HCT116 (cell line): Measurements from ENCODE around the gene MVB12A. TPM values are rescaled to one million over a fixed set of nuclear protein-coding genes. Genes with fewer than 3 reads are reported as not detected.

Experiments
- ATAC-seq: fragments of 200-7000 bp; cut with Tn5 transposase; 2 replicates; pipeline ENCODE4 v1.9.1; 2020; ENCODE audit warnings: mild to moderate bottlenecking, moderate library complexity
- BruUV-seq: library from RNA; stranded (reverse); fragments of 400-500 nt; replicated peaks from 2 replicates; lab custom pipeline; 2021; lab: Mats Ljungman, UMichigan
- CTCF ChIA-PET: fragments of 300-600 bp; sonication (Branson Sonifier 250); formaldehyde crosslinking; loops from one replicate; lab custom pipeline; 2021; ENCODE audit warnings: antibody characterized with exemption; lab: Charles Lee
- POLR2A ChIA-PET: fragments of 300-600, 350-600 bp; sonication (Branson Sonifier 250); formaldehyde crosslinking; loops from one replicate; lab custom pipeline; 2021; ENCODE audit warnings: antibody characterized with exemption; lab: Charles Lee
- RAD21 ChIA-PET, 2 experiments: fragments of 300-600 bp; sonication (Branson Sonifier 250); formaldehyde crosslinking; loops; one replicate each; lab custom pipeline; 2023; ENCODE audit warnings: low total read pairs in 2 of 2; ENCODE audit not compliant: uncharacterized antibody in 2 of 2, unreplicated experiment in 2 of 2, low non-redundant PET in 1 of 2; lab: Charles Lee
- DNase-seq: peaks from one replicate; pipeline ENCODE4 v3.0.0-alpha.2; 2010; ENCODE audit warnings: low read depth, low spot score
- H2AFZ ChIP-seq: fragments of 200-600 bp; shearing (Covaris generic), sonication (generic); 2 replicates; pipeline ENCODE4 v1.6.1; 2017; ENCODE audit warnings: low read depth, mixed run types, mixed read lengths, antibody characterized with exemption, low read length; ENCODE audit not compliant: poor library complexity, severe bottlenecking
- H3K27ac ChIP-seq: 2 replicates; pipeline ENCODE4 v1.5.1; 2012; ENCODE audit warnings: low read depth, low read length
- H3K27me3 ChIP-seq: fragments of 200-600 bp; sonication (generic); 2 replicates; pipeline ENCODE4 v1.6.1; 2016; ENCODE audit warnings: mixed run types, low read length, mixed read lengths; ENCODE audit not compliant: insufficient read depth
- H3K36me3 ChIP-seq, 2 experiments: fragments of 200-500 bp in 1 of 2; fragments of 200-600 bp in 1 of 2; sonication (Bioruptor generic) in 1 of 2; sonication (generic) in 1 of 2; 2 replicates each; pipeline versions ENCODE4 v1.5.1 to v1.6.1; 2014 to 2016; ENCODE audit warnings: low read length in 2 of 2, inconsistent platforms in 1 of 2, mixed read lengths in 1 of 2, mixed run types in 1 of 2; ENCODE audit not compliant: insufficient read depth in 2 of 2, control insufficient read depth in 1 of 2
- H3K4me1 ChIP-seq, 2 experiments: fragments of 200-600 bp in 1 of 2; sonication (generic) in 1 of 2; 2 replicates each; pipeline versions ENCODE4 v1.5.1 to v1.6.1; 2012 to 2017; ENCODE audit warnings: low read length in 2 of 2, inconsistent platforms in 1 of 2, mild to moderate bottlenecking in 1 of 2, mixed read lengths in 1 of 2, mixed run types in 1 of 2, moderate library complexity in 1 of 2; ENCODE audit not compliant: insufficient read depth in 2 of 2, control insufficient read depth in 1 of 2
- H3K4me2 ChIP-seq: fragments of 200-600 bp; sonication (generic); 2 replicates; pipeline ENCODE4 v1.6.1; 2017; ENCODE audit warnings: mixed run types, low read length, mixed read lengths
- H3K4me3 ChIP-seq, 2 experiments: fragments of 200-600 bp in 1 of 2; sonication (generic) in 1 of 2; replicated peaks in 1 of 2; 2 replicates each; pipeline ENCODE4 v1.5.1; 2011 to 2016; ENCODE audit warnings: low read length in 2 of 2, control low read depth in 1 of 2, low read depth in 1 of 2, mild to moderate bottlenecking in 1 of 2, mixed read lengths in 1 of 2, mixed run types in 1 of 2
- H3K79me2 ChIP-seq: fragments of 200-600 bp; sonication (generic); 2 replicates; pipeline ENCODE4 v1.6.1; 2017; ENCODE audit warnings: mild to moderate bottlenecking, mixed run types, low read length, moderate library complexity, mixed read lengths; ENCODE audit not compliant: insufficient read depth
- H3K9ac ChIP-seq: fragments of 200-600 bp; sonication (generic); 2 replicates; pipeline ENCODE4 v1.6.1; 2016; ENCODE audit warnings: low read length, mixed read lengths
- H3K9me2 ChIP-seq: fragments of 200-600 bp; sonication (generic), shearing (Covaris generic); 2 replicates; pipeline ENCODE4 v1.6.1; 2017; ENCODE audit warnings: mixed run types, mild to moderate bottlenecking, moderate library complexity; ENCODE audit not compliant: insufficient read depth
- H3K9me3 ChIP-seq, 2 experiments: fragments of 200-500 bp in 1 of 2; fragments of 200-600 bp in 1 of 2; sonication (Bioruptor generic) in 1 of 2; sonication (generic) in 1 of 2; 2 replicates each; pipeline ENCODE4 v1.6.1; 2014 to 2017; ENCODE audit warnings: low read length in 2 of 2, mixed read lengths in 2 of 2, inconsistent platforms in 1 of 2, low read depth in 1 of 2, mild to moderate bottlenecking in 1 of 2, mixed run types in 1 of 2, moderate library complexity in 1 of 2; ENCODE audit not compliant: control insufficient read depth in 1 of 2, insufficient read depth in 1 of 2
- H4K20me1 ChIP-seq: fragments of 200-600 bp; sonication (generic), shearing (Covaris generic); 2 replicates; pipeline ENCODE4 v1.6.1; 2017; ENCODE audit warnings: mixed run types, mild to moderate bottlenecking, moderate library complexity; ENCODE audit not compliant: insufficient read depth
- CBX3 ChIP-seq: IDR thresholded peaks from 2 replicates; pipeline ENCODE4 v1.6.1; 2012; ENCODE audit warnings: low read depth
- CEBPB ChIP-seq: IDR thresholded peaks from 2 replicates; pipeline ENCODE4 v1.6.1; 2012; ENCODE audit warnings: low read depth
- EGR1 ChIP-seq: IDR thresholded peaks from 2 replicates; pipeline ENCODE4 v1.6.1; 2012; ENCODE audit warnings: low read depth
- ELF1 ChIP-seq: IDR thresholded peaks from 2 replicates; pipeline ENCODE4 v1.6.1; 2012; ENCODE audit warnings: low read depth, borderline replicate concordance
- EZH2 ChIP-seq: fragments of 200-600 bp; sonication (generic); IDR thresholded peaks from 2 replicates; pipeline ENCODE4 v1.6.1; 2017; ENCODE audit warnings: antibody characterized with exemption, mixed run types
- EZH2phosphoT487 ChIP-seq: fragments of 200-600 bp; IDR thresholded peaks from 2 replicates; pipeline ENCODE4 v1.6.1; 2018; ENCODE audit warnings: antibody characterized with exemption, borderline replicate concordance
- MAX ChIP-seq: IDR thresholded peaks from 2 replicates; pipeline ENCODE4 v1.6.1; 2012
- POLR2A ChIP-seq: IDR thresholded peaks from 2 replicates; pipeline ENCODE4 v1.7.0; 2011; ENCODE audit warnings: borderline replicate concordance; ENCODE audit not compliant: insufficient read depth, insufficient read length; ENCODE audit errors: extremely low read depth
- POLR2AphosphoS5 ChIP-seq: IDR thresholded peaks from 2 replicates; pipeline ENCODE4 v1.6.1; 2011; ENCODE audit warnings: mild to moderate bottlenecking, low read depth, low read length, moderate library complexity
- RAD21 ChIP-seq: IDR thresholded peaks from 2 replicates; pipeline ENCODE4 v1.6.1; 2012; ENCODE audit warnings: low read depth, mild to moderate bottlenecking
- REST ChIP-seq: IDR thresholded peaks from 2 replicates; pipeline ENCODE4 v1.6.1; 2012; ENCODE audit warnings: low read depth
- SIN3A ChIP-seq: IDR thresholded peaks from 2 replicates; pipeline ENCODE4 v1.6.1; 2012; ENCODE audit warnings: low read depth
- SRF ChIP-seq: IDR thresholded peaks from 2 replicates; pipeline ENCODE4 v1.6.1; 2012; ENCODE audit warnings: low read depth
- TCF7L2 ChIP-seq: IDR thresholded peaks from 2 replicates; pipeline ENCODE4 v1.7.0; 2011; ENCODE audit warnings: borderline replicate concordance, inconsistent platforms; ENCODE audit not compliant: insufficient read depth, insufficient read length; ENCODE audit errors: extremely low read depth
- ZBTB33 ChIP-seq: IDR thresholded peaks from 2 replicates; pipeline ENCODE4 v1.6.1; 2011; ENCODE audit warnings: mild to moderate bottlenecking, low read length, moderate library complexity; ENCODE audit not compliant: insufficient replicate concordance; ENCODE audit errors: extremely low read depth
- ZFX ChIP-seq: fragments of 450-650 bp; IDR thresholded peaks from 2 replicates; pipeline ENCODE4 v1.6.1; 2017
- ZNF274 ChIP-seq: fragments of 200-500 bp; sonication (Bioruptor generic); IDR thresholded peaks from 2 replicates; pipeline ENCODE4 v1.6.1; 2014; ENCODE audit warnings: mild to moderate bottlenecking, low read depth, low read length, inconsistent platforms
- intact Hi-C: fragments of 100-400 bp; cut with micrococcal nuclease; formaldehyde crosslinking; loops from 2 replicates; pipeline ENCODE4 v1.10.0; 2022
- total RNA-seq: library from RNA; stranded (reverse); gene quantifications from one replicate; pipeline ENCODE4 v1.2.1, GENCODE V29; 2021; ENCODE audit not compliant: unreplicated experiment

Gene MVB12A
- total RNA-seq, 1 experiment from 2014 or later = 91.7 TPM

GRCh38 chr19:17468302-17469091 is 48.6 kb downstream of the MVB12A start (continued):
- TF ChIP-seq ZBTB33 (no peak), POLR2AphosphoS5 (no peak), SIN3A (no peak)
- TF ChIP-seq, all 23 proteins: peak for 0

- peak overlapping the region; percentile 38 to 78 for H3K4me3 ChIP-seq
- no peaks in the 10 kb centered on the region for H4K20me1 ChIP-seq
- peaks cover 32 to 62% of the 10 kb centered on the region in 2 experiments for H3K4me1 ChIP-seq
- H3K79me2 ChIP-seq = peaks cover 4% of the 10 kb centered on the region; the same call in 1 of the 2 replicates
- intact Hi-C loops = no loop called here
- CTCF ChIA-PET = interaction anchor here (1.9 kb wide), 1 partner anchor 27 kb away, joined by 5 read pairs; no protein-coding TSS in a partner anchor
- no peaks in the 10 kb centered on the region for H3K36me3 ChIP-seq
- ATAC-seq (no peak), DNase-seq (no peak)
- no peaks in the 10 kb centered on the region for H3K27me3 ChIP-seq
- H3K27ac ChIP-seq = peak overlapping the region; percentile 69
- RAD21 ChIA-PET = no interaction called here
- POLR2A ChIA-PET = no interaction called here
- H3K9ac ChIP-seq = peak overlapping the region; percentile 82
- no peak overlapping the region for H2AFZ ChIP-seq
- H3K4me2 ChIP-seq = peak overlapping the region; percentile 98
- no TSS peak for BruUV-seq
- H3K9me2 ChIP-seq = no peaks in the 10 kb centered on the region
- no peaks in the 10 kb centered on the region for H3K9me3 ChIP-seq
- TF ChIP-seq CEBPB = no peak
- no peak for TF ChIP-seq POLR2AphosphoS5
- TF ChIP-seq EGR1 = no peak
- TF ChIP-seq EZH2 = no peak
- TF ChIP-seq TCF7L2 = no peak
- no peak for TF ChIP-seq ZNF274
- TF ChIP-seq REST = no peak
- no peak for TF ChIP-seq POLR2A
- TF ChIP-seq ZFX = no peak
- no peak for TF ChIP-seq ELF1
- TF ChIP-seq CBX3 = no peak
- no peak for TF ChIP-seq RAD21
- no peak for TF ChIP-seq SRF
- no peak for TF ChIP-seq EZH2phosphoT487
- TF ChIP-seq MAX = no peak
- TF ChIP-seq SIN3A = no peak
Measured at GRCh38 chr19:17469092-17469480, 49.2 kb downstream of the MVB12A start.
